HUES6 (cell line): ENCODE results near the gene IL16.

Experiments
- H3K27ac ChIP-seq: 2 replicates; pipeline ENCODE4 v1.7.0; 2013; ENCODE audit warnings: low read depth, mild to moderate bottlenecking, low read length, inconsistent platforms
- H3K27me3 ChIP-seq: 2 replicates; pipeline ENCODE4 v1.6.1; 2013; ENCODE audit warnings: low read length; ENCODE audit not compliant: control insufficient read depth, insufficient read depth
- H3K36me3 ChIP-seq: 2 replicates; pipeline ENCODE4 v1.6.1; 2013; ENCODE audit warnings: low read length; ENCODE audit not compliant: control insufficient read depth, insufficient read depth
- H3K4me1 ChIP-seq: 2 replicates; pipeline ENCODE4 v1.6.1; 2013; ENCODE audit warnings: low read length; ENCODE audit not compliant: control insufficient read depth, insufficient read depth
- H3K4me3 ChIP-seq: 2 replicates; pipeline ENCODE4 v1.5.1; 2013; ENCODE audit warnings: low read depth, low read length
- H3K9ac ChIP-seq: one replicate; pipeline ENCODE4 v1.6.1; 2013; ENCODE audit warnings: mild to moderate bottlenecking, low read length
- H3K9me3 ChIP-seq: 2 replicates; pipeline ENCODE4 v1.6.1; 2013; ENCODE audit warnings: low read depth, low read length; ENCODE audit not compliant: control insufficient read depth, insufficient read depth

The IL16 gene

GRCh38 chr15:81297147-81297572 lies 100.5 kb downstream of the IL16 start:
- Histone ChIP-seq H3K9me3 (no peaks in the 10 kb centered on the region), H3K27me3 (no peaks in the 10 kb centered on the region), H3K4me1 (peaks cover 20% of the 10 kb centered on the region), H3K4me3 (no peak overlapping the region), H3K36me3 (no peaks in the 10 kb centered on the region), H3K27ac (no peak overlapping the region), H3K9ac (no peak overlapping the region)

- Histone ChIP-seq H3K9me3 (no peaks in the 10 kb centered on the region), H3K27me3 (no peaks in the 10 kb centered on the region), H3K36me3 (no peaks in the 10 kb centered on the region), H3K9ac (no peak overlapping the region), H3K4me3 (no peak overlapping the region), H3K27ac (no peak overlapping the region), H3K4me1 (peaks cover 20% of the 10 kb centered on the region)
Measured at GRCh38 chr15:81297603-81298575, 101.2 kb downstream of the IL16 start.

GRCh38 chr15:81298611-81299010 lies 101.9 kb downstream of the IL16 start:
- Histone ChIP-seq H3K9ac (no peak overlapping the region), H3K4me1 (peaks cover 22% of the 10 kb centered on the region), H3K36me3 (no peaks in the 10 kb centered on the region), H3K4me3 (no peak overlapping the region), H3K27me3 (no peaks in the 10 kb centered on the region), H3K27ac (no peak overlapping the region), H3K9me3 (no peaks in the 10 kb centered on the region)

DNA sequence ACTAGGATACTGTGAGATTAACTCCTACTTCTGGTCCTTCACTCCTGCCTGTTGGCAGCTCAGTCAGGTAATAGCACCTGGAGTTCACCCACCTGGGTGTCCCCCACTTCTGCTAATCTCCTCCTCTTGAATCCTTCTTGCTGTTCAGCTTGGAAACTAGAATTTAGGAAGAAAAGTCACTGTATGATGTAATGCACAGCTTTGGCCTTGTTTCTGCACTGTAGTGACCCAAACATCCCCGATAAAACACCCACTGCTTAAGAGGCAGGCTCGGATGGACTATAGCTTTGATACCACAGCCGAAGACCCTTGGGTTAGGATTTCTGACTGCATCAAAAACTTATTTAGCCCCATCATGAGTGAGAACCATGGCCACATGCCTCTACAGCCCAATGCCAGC lies 102.5 kb downstream of the IL16 start:
- Histone ChIP-seq H3K9ac (no peak overlapping the region), H3K4me3 (no peak overlapping the region), H3K36me3 (no peaks in the 10 kb centered on the region), H3K9me3 (no peaks in the 10 kb centered on the region), H3K27me3 (no peaks in the 10 kb centered on the region), H3K27ac (no peak overlapping the region), H3K4me1 (peaks cover 22% of the 10 kb centered on the region)

GRCh38 chr15:81299630-81300273 lies 103.1 kb downstream of the IL16 start:
- no peak overlapping the region for H3K27ac ChIP-seq

DNA sequence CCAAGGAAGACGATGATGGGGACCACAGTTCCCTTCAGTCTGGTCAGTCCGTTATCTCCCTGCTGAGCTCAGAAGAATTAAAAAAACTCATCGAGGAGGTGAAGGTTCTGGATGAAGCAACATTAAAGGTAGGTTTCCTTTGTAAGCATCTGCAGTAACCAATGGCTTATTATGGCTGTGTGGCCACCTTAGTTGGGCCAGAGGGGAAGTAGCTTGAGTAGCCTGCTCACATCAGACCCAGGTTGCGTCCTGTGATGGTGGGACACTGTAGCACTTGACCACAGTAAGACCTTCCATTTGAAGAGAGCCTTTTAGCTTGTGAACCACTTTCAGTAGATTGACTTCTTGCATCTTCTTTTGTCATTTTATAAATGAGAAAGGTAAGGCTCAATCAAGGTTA lies 104.7 kb downstream of the IL16 start:
- H3K9ac ChIP-seq = no peak overlapping the region
- no peaks in the 10 kb centered on the region for H3K36me3 ChIP-seq
- peaks cover 17% of the 10 kb centered on the region for H3K4me1 ChIP-seq
- no peaks in the 10 kb centered on the region for H3K9me3 ChIP-seq
- H3K27me3 ChIP-seq = no peaks in the 10 kb centered on the region
- H3K27ac ChIP-seq = no peak overlapping the region
- H3K4me3 ChIP-seq = no peak overlapping the region

More at GRCh38 chr15:81299630-81300273, 103.1 kb downstream of the IL16 start:
- Histone ChIP-seq H3K36me3 (no peaks in the 10 kb centered on the region), H3K27me3 (no peaks in the 10 kb centered on the region), H3K9ac (no peak overlapping the region), H3K9me3 (no peaks in the 10 kb centered on the region), H3K4me3 (no peak overlapping the region), H3K4me1 (peaks cover 19% of the 10 kb centered on the region)

DNA sequence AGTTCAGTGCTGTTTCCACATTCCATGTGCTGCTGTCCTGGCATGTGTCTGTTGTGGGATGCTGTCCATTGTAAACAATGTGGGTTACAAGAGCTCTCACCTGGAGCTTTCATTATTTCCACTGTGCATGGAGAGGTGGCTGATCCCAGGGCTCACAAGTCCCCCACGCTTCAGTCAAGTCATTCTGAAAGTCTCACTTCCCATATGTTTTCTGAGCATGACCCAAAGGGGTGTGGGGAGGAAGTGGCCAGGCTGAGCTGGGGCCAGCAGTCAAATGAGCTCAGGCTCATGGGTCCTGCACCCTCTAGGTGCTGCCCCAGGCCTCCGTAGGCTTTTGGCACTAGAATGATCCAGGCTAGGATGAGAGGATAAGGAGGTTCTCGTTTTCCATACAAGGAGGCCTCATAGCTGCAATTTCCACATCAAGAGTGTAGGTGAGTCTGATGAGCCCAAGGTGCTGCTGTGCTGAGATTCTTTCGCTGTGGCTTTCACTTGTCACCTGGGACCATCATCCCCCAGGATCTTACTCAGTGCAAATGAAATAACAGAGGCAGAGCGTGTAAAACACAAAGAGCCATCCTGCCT lies 105.2 kb downstream of the IL16 start:
- Histone ChIP-seq H3K27ac (no peak overlapping the region), H3K36me3 (no peaks in the 10 kb centered on the region), H3K27me3 (no peaks in the 10 kb centered on the region), H3K9ac (no peak overlapping the region), H3K4me3 (no peak overlapping the region), H3K4me1 (peaks cover 11% of the 10 kb centered on the region), H3K9me3 (no peaks in the 10 kb centered on the region)

GRCh38 chr15:81302701-81303109 lies 106.0 kb downstream of the IL16 start:
- Histone ChIP-seq H3K4me3 (no peak overlapping the region), H3K27ac (no peak overlapping the region), H3K27me3 (no peaks in the 10 kb centered on the region), H3K9ac (no peak overlapping the region), H3K4me1 (peaks cover 11% of the 10 kb centered on the region), H3K36me3 (no peaks in the 10 kb centered on the region), H3K9me3 (no peaks in the 10 kb centered on the region)

- H3K27ac ChIP-seq = no peak overlapping the region
- no peaks in the 10 kb centered on the region for H3K36me3 ChIP-seq
- no peaks in the 10 kb centered on the region for H3K9me3 ChIP-seq
- H3K9ac ChIP-seq = no peak overlapping the region
- no peaks in the 10 kb centered on the region for H3K27me3 ChIP-seq
- H3K4me3 ChIP-seq = no peak overlapping the region
- H3K4me1 ChIP-seq = peaks cover 11% of the 10 kb centered on the region
Measured at GRCh38 chr15:81303244-81304225, 106.9 kb downstream of the IL16 start.

GRCh38 chr15:81304226-81304625 lies 107.5 kb downstream of the IL16 start:
- no peak overlapping the region for H3K9ac ChIP-seq
- no peak overlapping the region for H3K4me3 ChIP-seq

More at GRCh38 chr15:81304226-81304625, 107.5 kb downstream of the IL16 start:
- Histone ChIP-seq H3K9me3 (no peaks in the 10 kb centered on the region), H3K4me1 (peaks cover 11% of the 10 kb centered on the region), H3K36me3 (no peaks in the 10 kb centered on the region), H3K27ac (no peak overlapping the region), H3K27me3 (no peaks in the 10 kb centered on the region)
